HepG2 (cell line): Measurements from ENCODE around the gene LSS. TPM values are rescaled to one million over a fixed set of nuclear protein-coding genes. Genes with fewer than 3 reads are reported as not detected.

Experiments
- ATAC-seq: fragments of 200-7000 bp; cut with Tn5 transposase; 3 replicates; pipeline ENCODE4 v1.9.1; 2020; ENCODE audit warnings: mild to moderate bottlenecking, moderate library complexity
- BruUV-seq: library from RNA; stranded (reverse); fragments of 400-500 nt; replicated peaks from 2 replicates; lab custom pipeline; 2021; lab: Mats Ljungman, UMichigan
- CTCF ChIA-PET: fragments of 300-600 bp; formaldehyde crosslinking; extraction: SDS; loops from one replicate; lab custom pipeline; 2021; ENCODE audit warnings: low total read pairs, inconsistent platforms, low intra/inter-chr PET ratio; lab: Yijun Ruan, JAX
- POLR2A ChIA-PET: fragments of 350-600 bp; sonication (Branson Sonifier 250); formaldehyde crosslinking; loops from one replicate; lab custom pipeline; 2020; ENCODE audit warnings: antibody characterized with exemption, inconsistent platforms; lab: Yijun Ruan, JAX
- DNase-seq: peaks from one replicate; pipeline ENCODE4 v3.0.0-alpha.2; 2015; ENCODE audit warnings: low spot score
- FAIRE-seq: peaks from 3 replicates; lab custom pipeline; 2011; peaks lifted over from hg19 to GRCh38; lab: Jason Lieb, UNC
- H2AFZ ChIP-seq: one replicate; pipeline ENCODE4 v1.6.1; 2011; ENCODE audit warnings: low read length, inconsistent platforms
- H3K27ac ChIP-seq: fragments of 300-600 bp; 3 replicates; pipeline ENCODE4 v1.8.0; 2011; ENCODE audit warnings: mixed run types, mild to moderate bottlenecking, mixed read lengths, low read length, inconsistent platforms; ENCODE audit not compliant: insufficient read depth; ENCODE audit errors: extremely low read length
- H3K27me3 ChIP-seq, 2 experiments: fragments of 200-600 bp in 1 of 2; 2 replicates in 1 of 2; 3 replicates in 1 of 2; pipeline versions ENCODE4 v1.6.0 to v1.8.0; 2011; ENCODE audit warnings: low read length in 2 of 2, mild to moderate bottlenecking in 2 of 2, moderate library complexity in 2 of 2, inconsistent platforms in 1 of 2; ENCODE audit not compliant: insufficient read depth in 2 of 2, control insufficient read depth in 1 of 2
- H3K36me3 ChIP-seq, 2 experiments: fragments of 200-600 bp in 1 of 2; replicated peaks in 1 of 2; 2 replicates in 1 of 2; 3 replicates in 1 of 2; pipeline versions ENCODE4 v1.5.1 to v1.8.0; 2011; ENCODE audit warnings: low read length in 2 of 2, inconsistent platforms in 1 of 2; ENCODE audit not compliant: insufficient read depth in 2 of 2, control insufficient read depth in 1 of 2
- H3K4me1 ChIP-seq: 2 replicates; pipeline ENCODE4 v1.5.1; 2012; ENCODE audit warnings: low read length, inconsistent platforms; ENCODE audit not compliant: insufficient read depth
- H3K4me2 ChIP-seq: 2 replicates; pipeline ENCODE4 v1.6.0; 2011; ENCODE audit warnings: low read depth, low read length, inconsistent platforms
- H3K4me3 ChIP-seq, 3 experiments: fragments of 200-600 bp in 1 of 3; sonication (generic), shearing (Covaris generic) in 1 of 3; replicated peaks in 1 of 3; 2 replicates each; pipeline ENCODE4 v1.5.1; 2011 to 2016; ENCODE audit warnings: low read length in 3 of 3, inconsistent platforms in 2 of 3, low read depth in 2 of 3, mild to moderate bottlenecking in 2 of 3, control low read depth in 1 of 3, mixed read lengths in 1 of 3; ENCODE audit not compliant: insufficient read depth in 1 of 3
- H3K79me2 ChIP-seq: one replicate; pipeline ENCODE4 v1.6.1; 2011; ENCODE audit warnings: low read length, inconsistent platforms; ENCODE audit not compliant: insufficient read depth
- H3K9ac ChIP-seq: 2 replicates; pipeline ENCODE4 v1.6.0; 2011; ENCODE audit warnings: mild to moderate bottlenecking, low read depth, low read length, inconsistent platforms; ENCODE audit not compliant: insufficient read depth
- H3K9me3 ChIP-seq: 2 replicates; pipeline ENCODE4 v1.5.1; 2012; ENCODE audit warnings: mild to moderate bottlenecking, low read length
- H4K20me1 ChIP-seq: 2 replicates; pipeline ENCODE4 v1.6.0; 2011; ENCODE audit warnings: inconsistent platforms, mild to moderate bottlenecking, low read length, moderate library complexity; ENCODE audit not compliant: insufficient read depth
- GATAD2A ChIP-seq: IDR thresholded peaks from 2 replicates; pipeline ENCODE4 v1.6.1; 2016
- KDM1A ChIP-seq: IDR thresholded peaks from 2 replicates; pipeline ENCODE4 v1.6.1; 2016; ENCODE audit warnings: missing compliant biosample characterization
- NFYB ChIP-seq: sonication (generic); formaldehyde crosslinking; IDR thresholded peaks from 2 replicates; pipeline ENCODE4 v1.4.0; 2020; ENCODE audit warnings: missing genetic modification reagents
- POLR2G ChIP-seq: fragments of 200-400 bp; formaldehyde crosslinking; IDR thresholded peaks from 2 replicates; pipeline ENCODE4 v1.6.1; 2018; ENCODE audit warnings: mild to moderate bottlenecking, low read depth, low read length, moderate library complexity
- RBM22 ChIP-seq: fragments of 200-400 bp; formaldehyde crosslinking; optimal IDR thresholded peaks from 2 replicates; pipeline ENCODE3; 2017; ENCODE audit warnings: mild to moderate bottlenecking, low read length, moderate library complexity
- ZNF121 ChIP-seq: sonication (generic); formaldehyde crosslinking; IDR thresholded peaks from 2 replicates; pipeline ENCODE4 v1.5.0; 2020; ENCODE audit warnings: mild to moderate bottlenecking, missing genetic modification reagents
- ZNF430 ChIP-seq: sonication (generic); formaldehyde crosslinking; IDR thresholded peaks from 2 replicates; pipeline ENCODE4 v1.9.0; 2021; ENCODE audit warnings: mild to moderate bottlenecking, missing genetic modification reagents
- WGBS: methylation state at CpG from one replicate; pipeline ENCODE4 v1.1.6; 2017; ENCODE audit warnings: low lambda C conversion rate; 5-methylcytosine and 5-hydroxymethylcytosine counted together
- in situ Hi-C: cut with HindIII; loops from 2 replicates; pipeline ENCODE4 v1.10.0; 2017; ENCODE audit warnings: low pct_unique_long_range_greater_than_20kb; ENCODE audit not compliant: extremely low pct_ligation_motif_present
- intact Hi-C: fragments of 100-400 bp; cut with micrococcal nuclease; formaldehyde crosslinking; loops from one replicate; pipeline ENCODE4 v1.10.0; 2022; ENCODE audit not compliant: unreplicated experiment
- polyA plus RNA-seq, 8 experiments: library from polyadenylated mRNA; depleted of rRNA in 3 of 8; stranded (reverse) in 7 of 8; unstranded in 1 of 8; fragments of >200 nt; fragmentation: Illumina TruSeq in 4 of 8; extraction: Trizol in 4 of 8; gene quantifications; 2 replicates each; pipeline versions ENCODE4 v1.2.1 to v1.2.3, GENCODE V29; 2011 to 2016; ENCODE audit warnings: low read depth in 4 of 8, missing spikeins in 1 of 8, mixed read lengths in 1 of 8; ENCODE audit not compliant: insufficient read depth in 1 of 8
- total RNA-seq, 5 experiments: library from RNA; depleted of rRNA; stranded (reverse); fragments of >200 nt; fragmentation: Illumina TruSeq; extraction: Trizol; gene quantifications; 2 replicates each; pipeline ENCODE4 v1.2.3, GENCODE V29; 2016; ENCODE audit warnings: low read depth in 1 of 5

The LSS gene
- total and polyA plus RNA-seq, 2 of the 13 experiments (the other 11 are each of a cell fraction or from before 2014, with no cell fraction given): 72.6 to 113 TPM

DNA sequence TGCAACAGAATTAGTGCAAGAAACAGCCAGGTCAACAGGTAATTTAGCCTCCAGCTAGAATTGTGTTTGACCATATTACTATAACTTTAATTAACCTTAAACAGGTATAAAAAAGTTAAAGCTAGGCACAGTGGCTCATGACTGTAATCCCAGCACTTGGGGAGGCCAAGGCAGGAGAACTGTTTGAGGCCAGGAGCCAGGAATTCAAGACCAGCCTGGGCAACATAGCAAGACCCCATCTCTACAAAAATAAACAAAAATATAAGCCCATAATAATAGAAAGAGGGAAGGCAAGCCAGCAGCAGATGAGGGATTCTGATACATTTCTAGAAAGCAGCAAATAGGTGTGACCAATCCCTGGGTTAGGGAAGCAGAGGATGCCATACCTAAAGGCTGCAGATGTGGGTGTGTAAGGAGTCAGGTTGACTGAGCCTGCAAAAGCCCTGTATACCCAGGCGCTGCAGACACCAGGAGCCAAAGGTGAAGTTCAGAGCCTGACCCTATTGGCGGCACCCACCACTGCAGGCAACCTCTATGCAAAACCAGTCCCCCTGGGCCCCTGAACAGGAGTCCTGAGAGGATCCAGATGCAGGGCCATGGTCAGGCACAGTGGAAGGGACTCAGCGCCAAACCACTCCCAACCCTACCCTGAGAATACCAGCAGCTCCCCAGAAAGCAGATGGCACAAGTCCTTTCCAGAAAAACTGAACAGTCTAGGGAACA, 19.3 kb upstream of the LSS start:
- no peak overlapping the region for H2AFZ ChIP-seq
- FAIRE-seq: no peak
- no peak overlapping the region for H3K4me3 ChIP-seq
- H3K79me2 ChIP-seq: no peaks in the 10 kb centered on the region
- intact Hi-C loops (no loop called here), in situ Hi-C loops (no loop called here)
- no peaks in the 10 kb centered on the region for H3K27me3 ChIP-seq
- no peaks in the 10 kb centered on the region; the same call in 1 of the 2 replicates for H4K20me1 ChIP-seq
- no TSS peak for BruUV-seq
- ChIA-PET POLR2A (no interaction called here), CTCF (no interaction called here)
- no peaks in the 10 kb centered on the region for H3K9me3 ChIP-seq
- peaks cover 5% of the 10 kb centered on the region for H3K4me1 ChIP-seq
- ATAC-seq: 0 out of 3 replicates have a peak, but pooled peaks have one; percentile 14
- peaks cover 47 to 85% of the 10 kb centered on the region in 2 experiments for H3K36me3 ChIP-seq
- no peak for DNase-seq
- no peak overlapping the region for H3K9ac ChIP-seq
- 100% methylated on average over 1 of the region's 3 CpGs for WGBS
- TF ChIP-seq ZNF430 (no peak), ZNF121 (peak; percentile 71), GATAD2A (CRISPR knock-in tag) (no peak), NFYB (CRISPR knock-in tag) (no peak), KDM1A (CRISPR knock-in tag) (no peak), POLR2G (0 out of 2 replicates have a peak, but pooled peaks have one; percentile 31)
- H3K27ac ChIP-seq: no peak overlapping the region
- no peak overlapping the region for H3K4me2 ChIP-seq

DNA sequence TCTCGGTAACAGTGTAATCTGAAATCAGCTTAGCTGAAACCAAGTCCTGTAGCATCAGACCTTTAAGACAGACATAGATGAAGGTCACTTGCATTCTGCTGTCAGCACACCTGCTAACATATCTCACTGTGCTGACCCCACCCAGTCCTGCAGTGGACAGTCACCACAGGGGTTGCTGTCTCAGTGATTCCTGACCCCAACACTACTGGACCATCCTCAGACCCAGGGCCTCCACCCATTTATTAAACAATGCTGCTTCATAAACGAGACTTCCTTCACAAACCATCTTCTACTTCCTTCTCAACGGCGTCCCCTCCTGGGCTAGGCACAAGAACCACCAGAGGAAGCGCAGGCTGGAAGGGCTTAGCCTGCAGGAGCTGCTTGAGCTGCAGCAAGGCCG, 17.8 kb upstream of the LSS start:
- FAIRE-seq (no peak), ATAC-seq (no peak), DNase-seq (no peak)
- H2AFZ ChIP-seq: no peak overlapping the region
- CTCF ChIA-PET: no interaction called here
- H3K9ac ChIP-seq: no peak overlapping the region
- no peaks in the 10 kb centered on the region for H3K27me3 ChIP-seq
- H3K79me2 ChIP-seq: no peaks in the 10 kb centered on the region
- no peaks in the 10 kb centered on the region for H3K4me1 ChIP-seq
- no peaks in the 10 kb centered on the region for H3K9me3 ChIP-seq
- no peak overlapping the region for H3K4me2 ChIP-seq
- peak; percentile 23 for TF ChIP-seq RBM22
- no peak for TF ChIP-seq GATAD2A (CRISPR knock-in tag)
- H3K27ac ChIP-seq: no peak overlapping the region
- intact Hi-C loops: no loop called here
- WGBS: 96% methylated on average over 6 of the region's 6 CpGs
- H3K36me3 ChIP-seq: peaks cover 44 to 90% of the 10 kb centered on the region in 2 experiments
- no TSS peak for BruUV-seq
- in situ Hi-C loops: no loop called here
- no peak overlapping the region for H3K4me3 ChIP-seq
- H4K20me1 ChIP-seq: no peaks in the 10 kb centered on the region; the same call in 1 of the 2 replicates
- POLR2A ChIA-PET: interaction anchor here (0.7 kb wide), 1 partner anchor 79 kb away, joined by 3 read pairs; no protein-coding TSS in a partner anchor
